ENCODE results near the gene SPRR2G.
"Not testable (repeated sequence)": the region's sequence is repeated elsewhere in the genome, so short reads cannot be mapped to it uniquely, and the experiment has no call there.

Gene SPRR2G

GRCh38 chr1:153113416-153113815 is 37.3 kb downstream of the SPRR2G start, which contains the start of gene SPRR2F:
Gene SPRR2F (minus strand): TSS chr1:153113516. CDS start chr1:153112733, 783 bp downstream.
- no peak for DNase-seq

- not testable (repeated sequence) for DNase-seq
Observed at GRCh38 chr1:153112454-153112853, 38.2 kb downstream of the SPRR2G start.

GRCh38 chr1:153100245-153100644 is 50.4 kb downstream of the SPRR2G start:
- DNase-seq = no peak

All from effector CD8-positive, alpha-beta T cell (primary cell).